Measurements from ENCODE around the gene CHFR.
"Not testable (repeated sequence)": the region's sequence is repeated elsewhere in the genome, so short reads cannot be mapped to it uniquely, and the experiment has no call there.

Gene CHFR

DNA sequence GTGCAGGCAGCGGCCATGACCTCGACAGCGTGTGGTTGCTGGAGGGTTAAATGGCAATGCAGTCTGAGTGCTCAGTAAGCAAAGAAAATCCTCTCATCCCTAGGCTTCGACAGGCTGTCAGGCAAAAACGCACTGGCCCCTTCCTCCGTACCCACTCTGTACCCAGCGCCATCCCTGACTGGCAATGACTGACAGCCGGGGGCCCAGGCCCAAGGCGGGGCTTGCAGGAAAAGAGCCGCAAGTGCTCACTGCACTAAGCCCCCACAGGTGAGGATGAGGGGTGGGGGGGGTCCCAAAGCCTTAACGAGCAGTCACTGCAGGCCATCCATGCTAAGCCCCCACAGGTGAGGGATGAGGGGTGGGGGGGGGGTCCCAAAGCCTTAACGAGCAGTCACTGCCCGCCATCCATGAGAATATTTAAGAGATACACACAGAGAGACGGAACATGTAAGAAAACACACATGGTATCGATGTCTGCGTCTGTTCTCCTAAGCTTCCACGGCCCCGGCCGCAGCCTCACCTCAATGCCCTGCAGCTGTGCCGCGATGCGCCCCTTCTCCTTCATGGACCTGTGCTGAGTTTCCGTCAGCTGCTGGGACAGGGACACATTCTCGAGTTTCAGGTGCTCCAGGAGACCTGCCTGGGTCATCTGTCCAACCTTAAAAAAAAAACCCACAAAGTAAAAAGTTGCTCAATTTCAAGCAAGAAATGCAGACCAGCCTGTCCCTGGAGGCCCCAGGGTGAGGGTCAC is 89.4 kb downstream of the CHFR start:
- TF ChIP-seq, protein P1, sequence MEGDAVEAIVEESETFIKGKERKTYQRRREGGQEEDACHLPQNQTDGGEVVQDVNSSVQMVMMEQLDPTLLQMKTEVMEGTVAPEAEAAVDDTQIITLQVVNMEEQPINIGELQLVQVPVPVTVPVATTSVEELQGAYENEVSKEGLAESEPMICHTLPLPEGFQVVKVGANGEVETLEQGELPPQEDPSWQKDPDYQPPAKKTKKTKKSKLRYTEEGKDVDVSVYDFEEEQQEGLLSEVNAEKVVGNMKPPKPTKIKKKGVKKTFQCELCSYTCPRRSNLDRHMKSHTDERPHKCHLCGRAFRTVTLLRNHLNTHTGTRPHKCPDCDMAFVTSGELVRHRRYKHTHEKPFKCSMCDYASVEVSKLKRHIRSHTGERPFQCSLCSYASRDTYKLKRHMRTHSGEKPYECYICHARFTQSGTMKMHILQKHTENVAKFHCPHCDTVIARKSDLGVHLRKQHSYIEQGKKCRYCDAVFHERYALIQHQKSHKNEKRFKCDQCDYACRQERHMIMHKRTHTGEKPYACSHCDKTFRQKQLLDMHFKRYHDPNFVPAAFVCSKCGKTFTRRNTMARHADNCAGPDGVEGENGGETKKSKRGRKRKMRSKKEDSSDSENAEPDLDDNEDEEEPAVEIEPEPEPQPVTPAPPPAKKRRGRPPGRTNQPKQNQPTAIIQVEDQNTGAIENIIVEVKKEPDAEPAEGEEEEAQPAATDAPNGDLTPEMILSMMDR (IDR thresholded peaks at IDR 0.05; ENCODE audit: low read length, missing control alignments), result no peak
- H3K4me3 ChIP-seq (replicated peaks; ENCODE audit: low read depth, low read length), result no peak overlapping the region
- no peak for DNase-seq (ENCODE audit: low read depth)

DNA sequence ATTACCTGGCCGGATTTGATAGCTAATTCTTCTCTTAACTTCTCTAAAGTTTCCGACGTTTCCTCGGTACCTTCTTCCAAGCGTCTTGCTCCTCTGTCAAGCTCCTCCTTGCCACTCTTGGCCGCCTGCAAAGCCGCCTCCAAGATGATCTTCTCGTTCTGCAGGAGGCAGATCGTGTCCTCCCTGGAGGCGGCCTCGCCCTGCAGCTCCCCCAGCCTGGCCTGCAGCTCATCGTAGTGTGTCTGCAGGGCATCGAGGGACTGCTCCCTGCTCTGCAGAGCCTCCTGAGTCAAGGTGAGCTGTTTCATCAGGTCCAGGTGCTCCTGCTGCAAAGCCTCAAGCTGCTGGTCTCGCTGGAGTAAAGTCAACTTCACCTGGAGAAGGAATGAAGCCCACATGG is 91.6 kb downstream of the CHFR start:
- TF ChIP-seq, protein P1 (IDR thresholded peaks at IDR 0.05; ENCODE audit: low read length, missing control alignments), result no peak
- DNase-seq (ENCODE audit: low read depth), result no peak
- H3K4me3 ChIP-seq (replicated peaks; ENCODE audit: low read depth, low read length), result no peak overlapping the region

DNA sequence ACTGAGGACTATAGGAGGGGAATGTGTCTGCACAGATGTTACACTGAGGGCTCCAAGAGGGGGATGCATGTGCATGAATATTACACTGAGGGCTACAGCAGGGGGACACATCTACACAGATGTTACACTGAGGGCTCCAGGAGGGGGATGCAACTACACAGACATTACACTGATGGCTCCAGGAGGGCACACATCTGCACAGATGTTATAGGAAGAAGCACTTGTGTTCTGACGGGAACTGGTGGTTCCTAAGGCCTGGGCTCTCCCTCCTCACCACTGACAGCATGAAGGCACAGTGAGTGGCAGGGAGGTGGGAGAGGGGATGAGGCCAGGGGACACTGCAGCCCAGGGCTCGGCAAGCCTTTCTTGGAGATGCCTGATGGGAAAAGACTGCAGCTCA is 95.5 kb downstream of the CHFR start:
- H3K4me3 ChIP-seq (replicated peaks; ENCODE audit: low read depth, low read length); DNase-seq (ENCODE audit: low read depth): not testable (repeated sequence)

DNA sequence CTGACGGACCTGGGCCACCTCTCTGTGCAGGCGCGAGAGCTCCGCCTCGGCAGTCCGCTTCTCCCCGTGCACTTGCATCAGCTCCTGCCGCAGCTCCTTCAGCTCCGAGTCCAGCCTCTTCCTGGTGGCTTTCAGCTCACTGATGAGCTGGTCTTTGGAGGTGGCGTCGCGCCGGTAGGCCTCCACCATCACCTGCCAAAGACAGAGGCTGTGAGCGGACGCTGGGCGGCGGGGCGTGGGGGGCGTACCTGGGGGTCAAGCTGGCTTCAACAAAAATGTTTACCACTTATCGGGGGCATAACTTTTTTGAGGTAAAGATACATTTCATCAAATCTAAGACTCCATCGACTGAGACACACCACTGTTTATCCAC is 98.3 kb downstream of the CHFR start:
- no peak for DNase-seq (ENCODE audit: low read depth)
- H3K4me3 ChIP-seq (replicated peaks; ENCODE audit: low read depth, low read length), result no peak overlapping the region
- TF ChIP-seq, protein P1 (IDR thresholded peaks at IDR 0.05; ENCODE audit: low read length, missing control alignments), result no peak

DNA sequence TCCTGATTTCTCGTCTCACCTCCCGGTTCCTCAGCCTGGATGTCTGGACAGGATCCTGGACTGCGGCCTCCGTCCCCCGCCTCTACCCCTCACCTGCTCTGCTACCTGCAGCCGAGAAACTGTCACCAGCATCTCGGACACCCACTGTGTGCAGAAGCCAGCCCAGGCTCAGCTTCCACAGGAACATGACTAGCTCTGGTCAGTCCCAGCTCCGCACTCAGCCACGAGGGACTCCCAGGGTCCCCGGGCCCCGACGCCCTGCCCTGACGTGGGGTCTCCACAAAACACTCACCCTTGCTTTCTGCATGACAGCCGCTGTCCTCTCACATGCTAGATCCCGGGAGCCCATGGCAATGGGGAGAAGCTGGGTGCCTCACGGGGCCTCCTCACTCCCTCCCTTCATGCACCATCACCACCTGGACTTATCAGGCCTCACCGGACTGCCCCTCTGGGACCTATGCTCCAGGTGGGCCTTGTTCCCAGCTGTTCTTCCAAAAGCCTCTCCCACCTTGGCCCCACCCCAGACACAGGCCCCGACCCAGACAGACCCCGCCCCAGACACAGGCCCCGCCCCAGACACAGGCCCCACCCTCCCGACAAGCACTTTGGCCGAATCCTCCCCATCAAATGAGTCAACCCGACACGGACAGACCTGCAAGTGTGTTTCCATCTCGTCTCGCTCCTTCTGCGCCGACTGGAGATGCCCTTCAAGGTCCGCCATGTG is 98.9 kb downstream of the CHFR start:
- no peak for DNase-seq (ENCODE audit: low read depth)
- H3K4me3 ChIP-seq (replicated peaks; ENCODE audit: low read depth, low read length), result no peak overlapping the region
- TF ChIP-seq, protein P1 (IDR thresholded peaks at IDR 0.05; ENCODE audit: low read length, missing control alignments), result no peak

DNA sequence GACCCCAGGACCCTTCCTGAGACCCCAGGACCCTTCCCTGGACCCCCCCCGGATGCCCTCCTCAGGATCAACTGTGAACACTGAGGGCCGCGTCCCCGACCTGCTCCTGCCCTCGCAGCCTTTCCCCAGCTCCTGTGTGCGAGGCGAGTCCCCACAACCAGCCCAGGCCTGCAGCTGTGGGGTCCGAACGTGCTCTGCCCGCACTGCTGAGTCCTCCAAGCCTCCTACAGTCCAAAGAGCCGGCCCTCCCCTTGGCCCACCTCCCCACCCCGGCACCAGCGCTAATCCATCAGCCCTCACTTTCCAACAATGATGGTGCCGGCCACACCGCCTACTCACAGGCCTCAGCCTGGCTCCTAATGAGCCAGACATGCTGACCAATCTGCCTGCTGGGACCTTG is 99.5 kb downstream of the CHFR start:
- TF ChIP-seq, protein P1 (IDR thresholded peaks at IDR 0.05; ENCODE audit: low read length, missing control alignments), result no peak
- no peak for DNase-seq (ENCODE audit: low read depth)
- no peak overlapping the region for H3K4me3 ChIP-seq (replicated peaks; ENCODE audit: low read depth, low read length)

DNA sequence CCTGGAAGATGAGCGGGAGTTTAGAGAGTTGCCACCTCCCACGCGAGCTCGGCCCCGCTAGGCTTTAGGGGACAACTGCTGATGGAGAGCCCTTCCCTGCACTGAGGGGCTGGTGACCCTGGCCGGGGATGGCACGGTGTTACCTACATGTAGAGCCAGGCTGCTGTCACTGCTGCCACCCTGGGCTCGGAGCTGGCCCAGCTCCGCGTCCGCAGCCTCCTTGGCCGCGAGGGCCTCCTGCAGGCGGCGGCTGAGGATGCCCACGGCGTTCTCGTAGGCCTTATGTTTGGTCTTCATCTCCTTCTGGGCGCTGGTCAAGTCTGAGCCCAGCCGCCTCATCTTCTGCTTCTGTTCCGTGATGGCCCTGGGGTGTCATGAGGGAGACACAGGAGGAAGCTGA is 101.2 kb downstream of the CHFR start:
- no peak overlapping the region for H3K4me3 ChIP-seq (replicated peaks; ENCODE audit: low read depth, low read length)
- TF ChIP-seq, protein P1 (IDR thresholded peaks at IDR 0.05; ENCODE audit: low read length, missing control alignments), result no peak
- DNase-seq (ENCODE audit: low read depth), result no peak
